Epithelial cell of prostate (primary cell): ENCODE results near the gene PHAF1.
"Not testable (repeated sequence)": the region's sequence is repeated elsewhere in the genome, so short reads cannot be mapped to it uniquely, and the experiment has no call there.

Source experiments
- DNase-seq: peaks from one replicate; pipeline ENCODE4 v3.0.0-alpha.2; 2011; ENCODE audit warnings: low read depth, low spot score
- H3K27ac ChIP-seq: fragments of 450-650 bp; 2 replicates; pipeline ENCODE4 v1.5.1; 2017; ENCODE audit warnings: mild to moderate bottlenecking

Gene PHAF1

GRCh38 chr16:67104061-67104460 is 5.7 kb upstream of the PHAF1 start:
- DNase-seq = no peak
- no peak overlapping the region for H3K27ac ChIP-seq

- H3K27ac ChIP-seq = peak overlapping the region; percentile 40
Measured at GRCh38 chr16:67104845-67105244, 4.9 kb upstream of the PHAF1 start.

GRCh38 chr16:67105246-67105645 is 4.5 kb upstream of the PHAF1 start:
- no peak for DNase-seq
- peak overlapping the region; percentile 40 for H3K27ac ChIP-seq

More at GRCh38 chr16:67104845-67105244, 4.9 kb upstream of the PHAF1 start:
- DNase-seq = peak; percentile 49

DNA sequence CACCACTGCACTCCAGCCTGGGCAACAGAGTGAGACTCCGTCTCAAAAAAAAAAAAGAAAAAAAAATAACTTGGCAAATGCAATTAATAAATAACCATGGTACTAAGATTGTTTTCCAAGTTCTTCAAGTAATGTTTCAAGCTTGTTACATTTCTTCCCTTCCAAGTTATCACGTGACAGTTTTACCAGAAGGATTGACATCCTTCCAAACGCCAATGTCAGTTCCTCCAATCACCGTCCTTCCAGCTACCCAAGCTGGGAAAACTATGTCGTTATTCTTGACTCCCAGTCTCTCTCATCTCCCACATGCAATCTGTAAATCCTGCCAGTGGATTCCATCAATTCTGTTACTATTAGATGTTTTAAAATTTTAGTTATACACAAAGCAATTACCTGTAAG is 3.9 kb upstream of the PHAF1 start:
- DNase-seq = no peak
- peak overlapping the region; percentile 40 for H3K27ac ChIP-seq

DNA sequence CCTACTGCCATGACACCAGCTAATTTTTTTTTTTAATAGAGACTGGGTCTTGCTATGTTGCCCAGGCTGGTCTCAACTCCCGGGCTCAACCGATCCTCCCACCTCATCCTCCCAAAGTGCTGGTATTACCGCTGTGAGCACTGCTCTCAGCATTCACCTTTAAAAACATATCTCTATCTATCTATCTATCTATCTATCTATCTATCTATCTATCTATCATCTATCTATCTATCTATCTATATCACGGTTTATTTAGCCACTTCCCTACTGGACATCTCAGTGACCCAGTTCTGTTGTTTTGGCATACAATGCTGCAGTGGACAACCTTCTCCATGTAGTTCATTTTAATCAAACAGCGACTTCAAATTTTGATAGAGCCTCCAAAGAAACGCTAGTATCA is 1.3 kb upstream of the PHAF1 start:
- no peak for DNase-seq
- H3K27ac ChIP-seq = no peak overlapping the region

GRCh38 chr16:67108931-67109406 is 772 bp upstream of the PHAF1 start:
- peak overlapping the region; percentile 41 for H3K27ac ChIP-seq
- DNase-seq = no peak

GRCh38 chr16:67111951-67112444 is 2.3 kb downstream of the PHAF1 start:
- DNase-seq = no peak
- H3K27ac ChIP-seq = no peak overlapping the region

DNA sequence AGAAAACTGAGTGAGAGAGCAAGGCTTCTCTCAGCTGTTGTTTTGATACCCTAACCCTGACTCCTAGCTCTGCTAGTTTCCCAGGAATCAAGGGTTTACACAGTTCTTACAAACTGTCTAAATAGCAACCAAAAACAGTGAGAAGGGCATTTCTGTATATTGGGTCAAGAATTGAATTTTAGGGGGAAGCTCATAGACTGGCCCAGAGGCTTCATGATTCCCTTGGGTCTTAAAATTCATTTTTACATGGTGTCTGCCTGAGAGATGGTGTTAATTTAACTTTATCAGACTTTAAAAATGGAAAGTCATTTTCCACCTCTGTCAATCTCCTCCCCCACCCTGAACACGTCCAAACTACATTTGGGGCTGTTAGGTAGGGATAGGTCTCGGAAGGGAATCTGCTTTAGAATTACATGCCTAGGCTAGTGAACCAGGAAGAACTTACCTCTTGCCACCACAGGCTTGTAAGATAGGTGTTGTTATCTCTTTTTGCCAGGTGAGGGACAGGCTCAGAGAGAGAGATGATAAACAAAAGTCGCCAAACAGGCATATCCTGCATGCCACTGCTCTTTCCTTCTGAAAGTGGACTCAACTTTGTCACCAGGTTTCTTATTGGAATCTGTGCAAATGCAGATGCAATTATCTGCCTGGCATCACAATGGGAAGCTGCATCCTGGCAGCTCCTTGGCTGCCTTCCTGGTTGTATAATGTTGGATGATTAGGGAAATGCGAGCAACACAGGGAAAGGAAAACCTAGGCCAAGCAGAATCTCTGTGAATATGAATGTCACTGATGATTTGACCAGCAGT is 3.1 kb downstream of the PHAF1 start:
- DNase-seq = no peak
- peak overlapping the region; percentile 29 for H3K27ac ChIP-seq

DNA sequence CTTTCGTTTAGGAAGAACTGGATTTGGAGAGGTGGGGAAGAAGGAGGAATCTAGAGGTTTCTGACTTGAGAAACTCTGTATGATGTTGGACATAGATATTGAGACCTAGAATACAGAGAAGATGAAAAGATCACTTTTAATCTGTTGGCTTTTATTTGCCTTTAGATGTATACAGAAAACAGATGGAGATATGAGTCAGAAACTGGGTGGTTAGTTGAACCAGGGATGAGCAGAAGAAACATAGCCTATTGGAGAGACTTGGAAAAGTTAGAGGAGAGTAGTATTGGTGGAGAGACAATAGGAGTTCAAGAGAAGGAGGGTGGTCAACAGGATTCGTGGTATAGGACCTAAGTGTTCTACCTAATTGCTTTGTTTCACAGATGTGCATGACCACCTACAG is 5.1 kb downstream of the PHAF1 start:
- no peak for DNase-seq
- no peak overlapping the region for H3K27ac ChIP-seq

DNA sequence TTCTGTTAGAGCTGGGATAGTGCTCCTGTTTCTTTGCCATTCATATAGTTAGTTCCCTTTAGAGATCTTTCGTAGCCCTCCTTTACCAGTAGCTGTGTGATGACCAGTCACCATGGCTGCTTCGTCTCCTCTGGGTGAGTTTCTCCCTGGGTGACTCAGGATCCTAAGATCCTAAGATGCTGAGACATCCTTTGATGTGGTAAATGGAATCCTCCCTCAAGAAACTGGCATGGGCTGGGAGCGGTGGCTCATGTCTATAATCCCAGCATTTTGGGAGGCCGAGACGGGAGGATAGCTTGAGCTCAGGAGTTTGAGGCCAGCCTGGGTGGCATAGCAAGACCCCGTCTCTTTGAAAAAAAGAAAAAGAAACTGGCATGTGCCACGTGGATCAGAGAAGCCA is 5.9 kb downstream of the PHAF1 start:
- no peak overlapping the region for H3K27ac ChIP-seq
- peak; percentile 66 for DNase-seq

DNA sequence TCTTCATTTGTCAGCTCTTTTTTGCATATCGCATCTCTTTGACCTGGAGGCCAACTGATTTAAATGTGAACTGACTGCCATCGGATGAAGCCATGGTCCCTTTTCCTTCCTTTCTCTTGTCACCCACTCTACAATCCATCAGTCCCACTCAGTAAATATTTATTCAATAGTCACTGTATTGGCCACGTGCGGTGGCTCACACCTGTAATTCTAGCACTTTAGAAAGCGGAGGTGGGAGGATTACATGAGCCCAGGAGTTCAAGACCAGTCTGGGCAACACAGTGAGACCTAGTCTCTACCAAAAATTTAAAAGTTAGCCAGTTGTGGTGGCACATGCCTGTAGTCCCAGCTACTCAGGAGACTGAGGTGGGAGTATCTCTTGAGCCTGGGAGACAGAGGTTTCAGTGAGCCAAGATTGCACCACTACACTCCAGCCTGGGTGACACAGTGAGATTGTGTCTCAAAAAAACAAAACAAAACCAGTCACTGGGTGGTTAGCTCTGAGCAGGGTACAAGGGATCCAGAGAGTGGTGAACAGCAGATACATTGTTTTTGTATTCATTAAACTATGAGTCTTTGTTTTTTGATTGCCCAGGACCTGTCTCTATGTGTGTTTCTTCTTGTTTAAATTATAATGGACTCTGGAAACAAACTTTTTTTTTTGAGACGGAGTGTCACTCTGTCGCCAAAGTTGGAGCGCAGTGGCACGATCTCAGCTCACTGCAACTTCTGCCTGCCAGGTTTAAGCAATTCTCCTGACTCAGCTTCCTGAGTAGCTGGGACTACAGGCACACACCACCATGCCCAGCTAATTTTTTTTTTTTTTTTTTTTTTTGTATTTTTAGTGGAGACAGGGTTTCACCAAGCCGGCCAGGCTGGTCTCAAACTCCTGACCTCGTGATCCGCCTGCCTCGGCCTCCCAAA is 6.9 kb downstream of the PHAF1 start:
- DNase-seq = no peak
- no peak overlapping the region for H3K27ac ChIP-seq

DNA sequence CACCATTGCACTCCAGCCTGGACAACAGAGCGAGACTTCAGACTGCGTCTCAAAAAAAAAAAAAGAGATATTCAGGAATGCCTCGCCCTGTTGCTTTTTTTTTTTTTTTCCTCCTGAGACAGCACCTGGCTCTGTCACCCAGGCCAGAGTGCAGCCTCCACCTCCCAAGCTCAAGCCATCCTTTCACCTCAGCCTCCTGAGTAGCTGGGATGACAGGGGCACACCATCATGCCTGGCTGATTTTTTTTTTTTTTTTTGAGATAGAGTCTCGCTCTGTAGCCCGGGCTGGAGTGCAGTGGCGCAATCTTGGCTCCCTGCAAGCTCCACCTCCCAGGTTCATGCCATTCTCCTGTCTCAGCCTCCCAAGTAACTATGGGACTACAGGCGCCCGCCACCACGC is 8.0 kb downstream of the PHAF1 start:
- no peak overlapping the region for H3K27ac ChIP-seq
- no peak for DNase-seq

- DNase-seq = no peak
Measured at GRCh38 chr16:67120025-67120424, 10.3 kb downstream of the PHAF1 start.

GRCh38 chr16:67122799-67123198 is 13.1 kb downstream of the PHAF1 start:
- not testable (repeated sequence) for H3K27ac ChIP-seq, DNase-seq

More at GRCh38 chr16:67120025-67120424, 10.3 kb downstream of the PHAF1 start:
- H3K27ac ChIP-seq = no peak overlapping the region

DNA sequence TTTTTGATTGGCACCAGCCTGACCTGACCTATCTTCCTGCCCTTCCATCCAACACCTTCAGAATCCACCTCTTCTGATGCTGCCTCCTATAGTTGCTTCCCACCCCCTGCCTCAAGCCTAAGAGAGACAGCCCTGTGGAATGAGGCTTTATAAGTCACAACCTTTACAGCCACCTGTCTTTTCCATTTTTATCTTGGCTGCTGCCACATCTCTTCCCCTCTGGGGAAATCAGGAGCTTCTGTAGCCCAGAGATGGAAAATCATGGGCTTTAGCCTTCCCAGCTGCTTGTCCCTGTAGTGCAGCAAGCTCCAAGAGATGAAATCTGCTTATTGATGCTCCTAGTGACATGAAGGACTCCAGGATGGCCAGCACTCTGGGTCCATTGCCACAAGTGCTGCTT is 18.7 kb downstream of the PHAF1 start:
- H3K27ac ChIP-seq = no peak overlapping the region
- no peak for DNase-seq

- no peak overlapping the region for H3K27ac ChIP-seq
- DNase-seq = no peak
Measured at GRCh38 chr16:67128887-67129286, 19.1 kb downstream of the PHAF1 start.

- DNase-seq = no peak
- H3K27ac ChIP-seq = no peak overlapping the region
Measured at GRCh38 chr16:67129422-67129821, 19.7 kb downstream of the PHAF1 start.

DNA sequence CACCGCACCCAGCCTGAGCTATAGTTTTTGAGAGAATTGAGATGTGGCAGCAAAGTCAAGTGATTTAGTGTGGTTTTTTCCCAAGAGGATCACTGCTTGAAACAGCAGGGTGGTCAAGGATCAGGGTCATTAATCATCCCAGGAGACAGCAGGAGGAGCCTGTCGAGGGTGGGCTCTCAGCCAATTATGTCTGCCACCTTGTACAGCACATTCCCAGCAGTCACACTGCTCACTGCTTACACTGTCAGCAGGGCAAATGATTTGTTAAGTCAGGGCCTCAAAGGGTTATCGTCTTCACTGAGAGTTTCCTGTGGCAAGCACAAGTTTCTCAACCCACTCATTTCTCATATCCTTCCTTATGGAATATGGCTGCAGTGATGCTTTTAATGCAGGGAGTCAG is 27.9 kb downstream of the PHAF1 start:
- H3K27ac ChIP-seq = no peak overlapping the region
- no peak for DNase-seq

DNA sequence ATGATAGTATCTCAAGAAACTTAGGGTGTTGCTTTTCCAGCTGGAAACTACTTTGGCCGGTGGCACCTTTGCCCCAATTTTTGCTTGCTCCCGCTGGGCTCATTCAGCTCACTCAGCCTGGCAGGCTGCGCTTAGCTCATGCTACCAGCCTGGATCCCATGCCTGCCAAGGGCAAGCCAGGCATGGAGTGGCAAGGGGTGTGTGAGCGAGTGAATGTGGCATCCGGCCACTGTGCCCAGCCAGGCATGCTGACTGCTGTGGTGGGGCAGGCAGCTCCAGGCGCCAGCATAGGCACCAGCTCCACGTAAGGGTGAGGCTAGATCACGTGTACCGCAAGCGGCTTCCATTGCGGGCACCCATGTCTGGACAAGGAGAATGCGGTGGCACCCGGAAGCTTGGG is 31.6 kb downstream of the PHAF1 start:
- no peak for DNase-seq
- no peak overlapping the region for H3K27ac ChIP-seq

DNA sequence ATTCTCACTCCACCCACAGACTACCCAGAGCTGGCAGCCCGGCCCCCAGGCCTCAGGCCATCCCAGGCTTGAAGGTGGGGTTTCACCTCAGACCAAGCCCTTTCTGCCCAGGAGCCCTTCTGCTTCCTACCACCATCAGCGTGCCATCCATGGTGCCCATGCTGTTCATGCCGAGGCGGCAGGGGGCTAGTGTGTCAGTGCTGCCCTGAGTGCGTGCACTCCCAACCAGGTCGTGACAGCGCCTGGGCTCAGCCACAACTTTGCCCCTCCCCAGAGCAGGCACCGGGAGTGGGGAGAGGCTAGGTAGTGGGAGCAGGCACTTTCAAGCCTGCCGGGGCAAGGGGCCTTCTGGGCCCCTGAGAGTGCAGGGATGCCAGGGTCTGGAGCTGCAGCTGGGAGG is 32.6 kb downstream of the PHAF1 start:
- no peak overlapping the region for H3K27ac ChIP-seq
- no peak for DNase-seq

- H3K27ac ChIP-seq = no peak overlapping the region
- no peak for DNase-seq
Measured at GRCh38 chr16:67144943-67145342, 35.2 kb downstream of the PHAF1 start.
